Mesothelial cell of epicardium (in vitro differentiated cells): ENCODE measurements around the gene SLC30A1. TPM values are rescaled to one million over a fixed set of nuclear protein-coding genes. Genes with fewer than 3 reads are reported as not detected.

ENCODE experiments used
- DNase-seq, 2 experiments: peaks; one replicate each; pipeline ENCODE4 v3.0.0; 2021; ENCODE audit warnings: low spot score in 2 of 2; ENCODE audit not compliant: unreplicated experiment in 2 of 2
- H3K27ac Mint-ChIP-seq: 2 replicates; pipeline ENCODE4 v1.8.0; 2021; ENCODE audit warnings: mixed read lengths
- H3K27me3 Mint-ChIP-seq: 2 replicates; pipeline ENCODE4 v1.8.0; 2021; ENCODE audit warnings: low read depth, mixed read lengths
- H3K36me3 Mint-ChIP-seq: 2 replicates; pipeline ENCODE4 v1.8.0; 2021; ENCODE audit warnings: mixed read lengths
- H3K4me1 Mint-ChIP-seq: 2 replicates; pipeline ENCODE4 v1.8.0; 2021; ENCODE audit warnings: mixed read lengths
- H3K4me3 Mint-ChIP-seq: 2 replicates; pipeline ENCODE4 v1.8.0; 2021; ENCODE audit warnings: mild to moderate bottlenecking, moderate library complexity, mixed read lengths
- H3K9me3 Mint-ChIP-seq: 2 replicates; pipeline ENCODE4 v1.8.0; 2021; ENCODE audit warnings: mixed read lengths
- total RNA-seq: library from RNA; stranded (reverse); gene quantifications from 3 replicates; pipeline ENCODE4 v1.2.1, GENCODE V29; 2021
- TF ChIP-seq, protein P1 (sequence below): fragments of 200-600 bp; sonication (generic); IDR thresholded peaks from one replicate; pipeline ENCODE4 v1.5.0; 2021; ENCODE audit warnings: antibody characterized with exemption; ENCODE audit not compliant: unreplicated experiment

Gene SLC30A1
- total RNA-seq, 1 donor from 2014 or later = 11.0 TPM

DNA sequence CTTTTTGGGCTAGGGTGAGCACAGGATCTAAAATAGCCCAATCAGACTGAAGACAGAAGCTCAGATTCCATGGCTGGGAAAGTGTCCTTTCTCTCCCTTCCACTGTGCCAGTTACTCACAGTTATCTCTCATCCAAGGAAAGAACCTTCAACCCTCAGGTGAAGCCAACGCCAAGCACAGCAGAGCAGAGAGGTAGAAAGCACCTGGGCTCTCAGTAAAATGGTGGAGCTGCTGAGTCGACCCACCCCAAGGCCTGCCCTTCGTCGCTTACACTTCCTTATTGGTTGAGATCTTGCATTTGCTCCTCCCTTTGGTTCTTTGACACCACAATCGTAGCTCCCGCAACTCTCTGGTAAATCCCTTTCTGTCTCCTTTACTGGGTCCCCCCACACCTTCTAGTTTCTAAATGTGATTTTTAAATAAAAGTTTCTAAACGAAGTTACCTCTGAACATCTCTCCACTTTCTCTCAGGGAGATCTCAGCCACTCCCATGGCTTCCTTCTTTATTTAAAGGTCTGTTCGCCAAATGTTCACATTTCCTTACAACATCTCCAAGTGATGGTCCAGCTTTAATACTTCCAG, 27.5 kb upstream of the SLC30A1 start:
- Mint-ChIP-seq H3K4me1 (peaks cover 50% of the 10 kb centered on the region), H3K4me3 (no peak overlapping the region), H3K36me3 (no peaks in the 10 kb centered on the region), H3K9me3 (no peaks in the 10 kb centered on the region), H3K27ac (no peak overlapping the region), H3K27me3 (peaks cover 16% of the 10 kb centered on the region)
- no peak for DNase-seq
- TF ChIP-seq, protein P1, sequence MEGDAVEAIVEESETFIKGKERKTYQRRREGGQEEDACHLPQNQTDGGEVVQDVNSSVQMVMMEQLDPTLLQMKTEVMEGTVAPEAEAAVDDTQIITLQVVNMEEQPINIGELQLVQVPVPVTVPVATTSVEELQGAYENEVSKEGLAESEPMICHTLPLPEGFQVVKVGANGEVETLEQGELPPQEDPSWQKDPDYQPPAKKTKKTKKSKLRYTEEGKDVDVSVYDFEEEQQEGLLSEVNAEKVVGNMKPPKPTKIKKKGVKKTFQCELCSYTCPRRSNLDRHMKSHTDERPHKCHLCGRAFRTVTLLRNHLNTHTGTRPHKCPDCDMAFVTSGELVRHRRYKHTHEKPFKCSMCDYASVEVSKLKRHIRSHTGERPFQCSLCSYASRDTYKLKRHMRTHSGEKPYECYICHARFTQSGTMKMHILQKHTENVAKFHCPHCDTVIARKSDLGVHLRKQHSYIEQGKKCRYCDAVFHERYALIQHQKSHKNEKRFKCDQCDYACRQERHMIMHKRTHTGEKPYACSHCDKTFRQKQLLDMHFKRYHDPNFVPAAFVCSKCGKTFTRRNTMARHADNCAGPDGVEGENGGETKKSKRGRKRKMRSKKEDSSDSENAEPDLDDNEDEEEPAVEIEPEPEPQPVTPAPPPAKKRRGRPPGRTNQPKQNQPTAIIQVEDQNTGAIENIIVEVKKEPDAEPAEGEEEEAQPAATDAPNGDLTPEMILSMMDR = no peak

GRCh38 chr1:211605603-211606331, 26.8 kb upstream of the SLC30A1 start:
- Mint-ChIP-seq H3K4me1 (peaks cover 51% of the 10 kb centered on the region), H3K27ac (no peak overlapping the region), H3K9me3 (no peaks in the 10 kb centered on the region), H3K4me3 (no peak overlapping the region), H3K36me3 (no peaks in the 10 kb centered on the region), H3K27me3 (peaks cover 16% of the 10 kb centered on the region)
- TF ChIP-seq, protein P1 = no peak
- DNase-seq = no peak

DNA sequence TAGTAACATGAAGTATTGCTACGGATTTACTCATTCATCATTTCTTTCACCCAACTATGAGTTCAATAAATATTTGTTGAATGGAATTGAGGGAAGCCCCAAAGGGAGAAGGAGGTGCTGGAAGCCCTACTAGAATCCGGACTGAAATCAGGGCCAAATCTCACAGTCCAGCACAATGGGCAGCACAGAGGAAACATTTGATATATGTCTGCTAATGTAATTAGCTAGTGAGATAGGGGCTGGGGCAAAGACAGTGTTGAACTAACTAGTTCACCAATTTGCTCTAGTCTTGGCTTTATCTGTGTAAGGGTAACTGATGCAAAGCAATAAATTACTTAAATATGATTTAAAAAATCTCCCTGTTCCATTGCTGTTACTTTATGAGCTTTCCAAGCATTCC, 26.1 kb upstream of the SLC30A1 start:
- Mint-ChIP-seq H3K36me3 (no peaks in the 10 kb centered on the region), H3K4me1 (peaks cover 51% of the 10 kb centered on the region), H3K27me3 (peaks cover 16% of the 10 kb centered on the region), H3K27ac (no peak overlapping the region), H3K9me3 (no peaks in the 10 kb centered on the region), H3K4me3 (no peak overlapping the region)
- TF ChIP-seq, protein P1 = no peak
- no peak for DNase-seq

DNA sequence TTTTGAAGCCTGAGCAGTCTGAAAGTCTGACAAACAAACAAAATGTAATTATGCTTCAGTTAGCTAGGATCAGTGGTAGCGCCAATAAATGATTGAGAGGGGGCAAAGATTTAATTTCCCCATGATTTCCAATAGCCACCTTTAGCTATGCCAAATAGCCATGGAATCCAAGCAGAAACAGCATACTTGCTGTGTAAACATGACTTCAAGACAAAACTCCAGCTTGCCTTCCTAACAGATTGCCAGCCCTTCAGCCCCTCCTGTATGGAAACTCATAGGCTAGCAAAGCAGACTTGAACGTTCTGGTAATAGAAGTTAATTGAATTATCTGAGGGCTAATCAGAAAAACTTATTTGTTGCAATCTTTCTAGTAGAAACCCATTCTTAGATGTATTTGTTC, 25.6 kb upstream of the SLC30A1 start:
- H3K4me3 Mint-ChIP-seq = no peak overlapping the region
- TF ChIP-seq, protein P1 = no peak
- peaks cover 51% of the 10 kb centered on the region for H3K4me1 Mint-ChIP-seq
- peaks cover 16% of the 10 kb centered on the region for H3K27me3 Mint-ChIP-seq
- no peak overlapping the region for H3K27ac Mint-ChIP-seq
- DNase-seq = no peak
- no peaks in the 10 kb centered on the region for H3K36me3 Mint-ChIP-seq
- no peaks in the 10 kb centered on the region for H3K9me3 Mint-ChIP-seq

GRCh38 chr1:211603713-211604112, 24.8 kb upstream of the SLC30A1 start:
- no peak overlapping the region for H3K27ac Mint-ChIP-seq

More at GRCh38 chr1:211603713-211604112, 24.8 kb upstream of the SLC30A1 start:
- H3K9me3 Mint-ChIP-seq = peaks cover 5% of the 10 kb centered on the region
- no peaks in the 10 kb centered on the region for H3K36me3 Mint-ChIP-seq
- H3K4me1 Mint-ChIP-seq = peaks cover 51% of the 10 kb centered on the region
- TF ChIP-seq, protein P1 = no peak
- DNase-seq = no peak
- peaks cover 20% of the 10 kb centered on the region for H3K27me3 Mint-ChIP-seq
- no peak overlapping the region for H3K4me3 Mint-ChIP-seq
